AG04450 (cell line): Measurements from ENCODE around the gene CLDN20. TPM values are rescaled to one million over a fixed set of nuclear protein-coding genes. Genes with fewer than 3 reads are reported as not detected.

Experiments
- CTCF ChIA-PET: fragments of 300-600, 350-600 bp; formaldehyde crosslinking; extraction: SDS; loops from one replicate; lab custom pipeline; 2022; ENCODE audit warnings: antibody characterized with exemption, inconsistent platforms; lab: Charles Lee
- POLR2A ChIA-PET: fragments of 350-600 bp; formaldehyde crosslinking; extraction: SDS; loops from one replicate; lab custom pipeline; 2021; ENCODE audit warnings: antibody characterized with exemption, inconsistent platforms; lab: Yijun Ruan, JAX
- DNase-seq: peaks from one replicate; pipeline ENCODE4 v3.0.0-alpha.2; 2011; ENCODE audit warnings: low read depth, low spot score
- H3K27ac ChIP-seq: one replicate; pipeline ENCODE4 v1.5.1; 2012; ENCODE audit warnings: low read depth, low read length, control low read depth
- H3K27me3 ChIP-seq: one replicate; pipeline ENCODE4 v1.6.0; 2012; ENCODE audit warnings: low read length; ENCODE audit not compliant: control insufficient read depth, insufficient read depth
- H3K4me3 ChIP-seq: 2 replicates; pipeline ENCODE4 v1.5.1; 2011; ENCODE audit warnings: mild to moderate bottlenecking, low read depth, low read length, control low read depth
- H3K9me3 ChIP-seq: 2 replicates; pipeline ENCODE4 v1.5.1; 2012; ENCODE audit warnings: low read length; ENCODE audit not compliant: control insufficient read depth, insufficient read depth
- polyA plus RNA-seq: library from polyadenylated mRNA; depleted of rRNA; stranded (reverse); fragments of >200 nt; gene quantifications from 2 replicates; pipeline ENCODE4 v1.2.3, GENCODE V29; 2011
- TF ChIP-seq, protein P1 (sequence below): IDR thresholded peaks from 2 replicates; pipeline ENCODE4 v1.5.1; 2011; ENCODE audit warnings: low read depth, low read length, control low read depth, inconsistent platforms

Gene CLDN20
- polyA plus RNA-seq, 1 experiment, result not detected

DNA sequence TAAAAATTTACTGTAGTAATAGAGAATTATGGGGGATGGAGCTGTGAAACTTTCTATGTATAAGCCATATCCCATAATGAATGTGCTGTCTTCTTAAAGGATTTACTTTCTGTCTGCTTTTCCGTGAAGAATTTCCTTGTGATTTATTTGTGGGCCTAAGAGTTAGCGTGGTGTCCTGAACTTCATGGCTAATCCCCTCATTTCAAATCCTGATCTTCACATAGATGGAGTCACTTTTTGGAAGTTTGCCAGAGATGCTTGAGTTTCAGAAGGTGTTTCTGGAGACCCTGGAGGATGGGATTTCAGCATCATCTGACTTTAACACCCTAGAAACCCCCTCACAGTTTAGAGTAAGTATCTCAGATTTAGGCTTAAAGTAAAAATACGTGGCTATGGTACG is 19.4 kb upstream of the CLDN20 start:
- DNase-seq, result no peak
- ChIA-PET POLR2A (no interaction called here), CTCF (interaction anchor here (1.1 kb wide), 1 partner anchor 60 kb away, joined by 5 read pairs; no protein-coding TSS in a partner anchor)
- Histone ChIP-seq H3K27me3 (no peaks in the 10 kb centered on the region), H3K9me3 (peaks cover 6% of the 10 kb centered on the region; the same call in 1 of the 2 replicates), H3K27ac (no peak overlapping the region), H3K4me3 (no peak overlapping the region)
- TF ChIP-seq, protein P1, sequence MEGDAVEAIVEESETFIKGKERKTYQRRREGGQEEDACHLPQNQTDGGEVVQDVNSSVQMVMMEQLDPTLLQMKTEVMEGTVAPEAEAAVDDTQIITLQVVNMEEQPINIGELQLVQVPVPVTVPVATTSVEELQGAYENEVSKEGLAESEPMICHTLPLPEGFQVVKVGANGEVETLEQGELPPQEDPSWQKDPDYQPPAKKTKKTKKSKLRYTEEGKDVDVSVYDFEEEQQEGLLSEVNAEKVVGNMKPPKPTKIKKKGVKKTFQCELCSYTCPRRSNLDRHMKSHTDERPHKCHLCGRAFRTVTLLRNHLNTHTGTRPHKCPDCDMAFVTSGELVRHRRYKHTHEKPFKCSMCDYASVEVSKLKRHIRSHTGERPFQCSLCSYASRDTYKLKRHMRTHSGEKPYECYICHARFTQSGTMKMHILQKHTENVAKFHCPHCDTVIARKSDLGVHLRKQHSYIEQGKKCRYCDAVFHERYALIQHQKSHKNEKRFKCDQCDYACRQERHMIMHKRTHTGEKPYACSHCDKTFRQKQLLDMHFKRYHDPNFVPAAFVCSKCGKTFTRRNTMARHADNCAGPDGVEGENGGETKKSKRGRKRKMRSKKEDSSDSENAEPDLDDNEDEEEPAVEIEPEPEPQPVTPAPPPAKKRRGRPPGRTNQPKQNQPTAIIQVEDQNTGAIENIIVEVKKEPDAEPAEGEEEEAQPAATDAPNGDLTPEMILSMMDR, result no peak

DNA sequence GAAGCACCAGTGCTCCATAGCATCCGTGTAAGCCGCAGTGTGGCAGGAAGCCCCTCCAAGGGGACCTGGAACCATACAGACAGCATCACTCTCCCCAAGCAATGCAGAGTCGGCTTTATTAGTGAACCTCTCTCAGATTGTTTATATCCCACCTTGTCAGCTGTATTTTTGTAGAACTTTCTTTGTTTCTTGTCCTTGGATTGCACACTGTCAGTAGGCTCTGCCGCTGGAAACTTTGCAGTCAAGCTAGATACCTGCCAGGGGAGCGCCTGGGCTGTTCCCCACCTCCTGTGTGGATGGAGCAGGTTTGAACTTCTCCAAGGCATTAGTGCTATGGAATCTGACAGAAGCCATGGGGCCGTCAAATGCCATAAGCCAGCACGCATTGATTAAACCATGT is 18.6 kb upstream of the CLDN20 start:
- POLR2A ChIA-PET, result interaction anchor here (0.7 kb wide), 1 partner anchor 91 kb away, joined by 3 read pairs; no protein-coding TSS in a partner anchor
- peaks cover 6% of the 10 kb centered on the region; the same call in 1 of the 2 replicates for H3K9me3 ChIP-seq
- H3K4me3 ChIP-seq, result no peak overlapping the region
- no peak overlapping the region for H3K27ac ChIP-seq
- no peak for DNase-seq
- H3K27me3 ChIP-seq, result no peaks in the 10 kb centered on the region
- TF ChIP-seq, protein P1, result no peak
- CTCF ChIA-PET, result interaction anchor here (1.0 to 1.5 kb wide), 2 partner anchors 67 to 317 kb away, joined by 3 to 5 read pairs; no protein-coding TSS in a partner anchor

DNA sequence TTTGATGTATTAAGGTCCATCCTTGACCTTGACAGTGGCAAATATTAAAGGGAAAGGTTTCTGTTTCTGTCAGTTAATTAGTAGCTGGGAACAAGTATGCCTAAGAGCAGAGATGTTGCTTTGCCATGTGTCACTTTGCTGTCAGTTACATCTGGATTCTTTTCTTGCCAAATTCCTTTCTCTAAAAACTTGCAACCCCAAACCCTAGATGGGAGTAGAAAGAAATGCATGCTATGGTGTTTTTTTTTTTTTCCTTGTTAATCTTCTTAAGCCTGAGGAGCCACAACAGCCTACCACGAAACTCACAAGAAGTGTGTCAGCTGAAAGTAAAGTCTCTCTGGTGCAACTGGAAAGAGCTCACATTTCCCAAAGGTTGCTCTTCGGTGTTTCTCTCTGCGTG is 18.0 kb upstream of the CLDN20 start:
- ChIA-PET POLR2A (interaction anchor here (0.7 kb wide), 3 partner anchors 30 to 92 kb away, joined by 3 to 7 read pairs (median 3); no protein-coding TSS in a partner anchor), CTCF (interaction anchor here (0.9 to 1.5 kb wide), 5 partner anchors 68 to 570 kb away, joined by 3 to 5 read pairs (median 5); no protein-coding TSS in a partner anchor)
- Histone ChIP-seq H3K9me3 (peaks cover 5% of the 10 kb centered on the region; the same call in 1 of the 2 replicates), H3K27ac (no peak overlapping the region), H3K27me3 (no peaks in the 10 kb centered on the region), H3K4me3 (no peak overlapping the region)
- DNase-seq, result no peak
- TF ChIP-seq, protein P1, result no peak

DNA sequence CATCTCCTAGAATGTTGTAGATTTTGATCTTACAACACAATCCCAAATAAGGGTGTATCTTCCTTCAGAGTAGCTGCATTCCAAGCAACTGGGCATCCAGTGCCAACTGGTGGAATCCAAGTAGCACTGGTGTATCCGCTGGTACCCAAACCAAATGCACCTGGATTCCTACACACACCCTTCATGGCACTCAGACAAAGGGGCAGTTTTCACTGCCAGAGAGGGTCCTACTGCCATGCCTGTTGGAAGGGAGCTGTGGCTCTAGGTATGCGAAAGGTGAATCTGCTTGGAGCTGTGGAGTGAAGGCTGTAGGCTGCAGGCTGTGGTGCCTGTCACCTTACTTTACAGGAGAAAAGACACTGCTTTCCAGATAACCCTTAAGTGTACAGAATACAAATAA is 17.0 kb upstream of the CLDN20 start:
- Histone ChIP-seq H3K27ac (no peak overlapping the region), H3K27me3 (no peaks in the 10 kb centered on the region), H3K9me3 (no peaks in the 10 kb centered on the region; the same call in 1 of the 2 replicates), H3K4me3 (no peak overlapping the region)
- DNase-seq, result no peak
- TF ChIP-seq, protein P1, result no peak
- POLR2A ChIA-PET, result interaction anchor here (1.7 to 2.0 kb wide), 2 partner anchors 58 to 69 kb away, joined by 7 to 15 read pairs; no protein-coding TSS in a partner anchor
- CTCF ChIA-PET, result interaction anchor here (0.9 to 2.4 kb wide), 4 partner anchors 69 to 571 kb away, joined by 5 to 89 read pairs (median 16); no protein-coding TSS in a partner anchor

DNA sequence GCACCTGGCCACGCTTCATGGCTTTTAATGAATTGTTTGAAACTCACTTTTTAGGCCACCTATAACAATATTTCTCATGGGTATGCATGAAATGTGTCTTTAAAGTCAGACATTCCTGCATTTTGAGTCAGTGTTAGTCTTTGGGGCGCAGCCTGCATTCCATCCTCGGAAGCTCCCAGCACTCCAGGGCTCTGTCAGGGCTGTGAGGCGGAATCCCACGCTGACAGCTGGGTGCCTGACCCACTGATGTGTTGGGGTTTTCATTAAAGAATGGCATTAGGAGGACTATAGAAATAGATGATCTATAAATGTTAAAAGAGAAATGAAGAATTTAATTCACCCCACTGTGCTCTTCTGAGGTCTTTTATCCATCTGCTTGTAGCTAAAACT is 16.2 kb upstream of the CLDN20 start:
- Histone ChIP-seq H3K27me3 (no peaks in the 10 kb centered on the region), H3K9me3 (no peaks in the 10 kb centered on the region; the same call in 1 of the 2 replicates), H3K27ac (peak overlapping the region; percentile 77), H3K4me3 (no peak overlapping the region)
- TF ChIP-seq, protein P1, result no peak
- ChIA-PET POLR2A (interaction anchor here (0.7 to 2.0 kb wide), 4 partner anchors 46 to 70 kb away, joined by 3 to 15 read pairs (median 6); no protein-coding TSS in a partner anchor), CTCF (interaction anchor here (0.6 to 2.4 kb wide), 38 partner anchors 10 to 855 kb away, joined by 3 to 89 read pairs (median 4); no protein-coding TSS in a partner anchor)
- peak; percentile 65 for DNase-seq
